ENCODE data around the gene P3H4. TPM values are rescaled to one million over a fixed set of nuclear protein-coding genes. Genes with fewer than 3 reads are reported as not detected.

Gene P3H4
- total and polyA plus RNA-seq, 10 of the 15 experiments (the other 5 are each of a cell fraction or from before 2014, with no cell fraction given) = 0.32 to 1.1 (median 0.64) TPM; not detected in 1

- Histone ChIP-seq H3K27ac (ENCODE audit: control insufficient read depth, insufficient read depth) (no peak overlapping the region), H3K4me3 (no peak overlapping the region), H2AFZ (ENCODE audit: control insufficient read depth, low read depth, low read length) (no peak overlapping the region), H3K27me3 (replicated peaks in 1 of 2; ENCODE audit: control insufficient read depth in 2 of 2, insufficient read depth in 2 of 2, low read length in 1 of 2) (no peaks in the 10 kb centered on the region; a peak in 1 of 4 replicates), H3K4me1 (ENCODE audit: control insufficient read depth, insufficient read depth, low read length) (peaks cover 3% of the 10 kb centered on the region; the same call in 1 of the 2 replicates), H3K36me3 (ENCODE audit: control insufficient read depth in 2 of 2, insufficient read depth in 2 of 2, low read length in 1 of 2) (no peaks in the 10 kb centered on the region), H3K9me3 (replicated peaks; ENCODE audit: control insufficient read depth, insufficient read depth, low read length) (no peaks in the 10 kb centered on the region), H3K4me2 (ENCODE audit: control insufficient read depth, insufficient read depth) (no peak overlapping the region), H4K20me1 (ENCODE audit: control insufficient read depth, insufficient read depth) (no peaks in the 10 kb centered on the region), H3K79me2 (ENCODE audit: control insufficient read depth, insufficient read depth, low read length) (no peaks in the 10 kb centered on the region), H3K9ac (ENCODE audit: control insufficient read depth, insufficient read depth, low read length) (no peak overlapping the region)
- ChIA-PET SMC1A (ENCODE audit: uncharacterized antibody, unreplicated experiment) (no interaction called here), RAD21 (ENCODE audit: unreplicated experiment) (no interaction called here), CTCF (interaction anchor here (1.0 kb wide), 1 partner anchor 69 kb away, joined by 3 read pairs; no protein-coding TSS in a partner anchor), POLR2A (no interaction called here)
- FAIRE-seq = no peak
- TF ChIP-seq ZBTB4 (CRISPR knock-in tag; IDR thresholded peaks at IDR 0.05) (no peak), NR2F1 (conservative IDR thresholded peaks at IDR 0.05) (no peak), RAD51 (IDR thresholded peaks at IDR 0.05) (no peak), BRCA1 (IDR thresholded peaks at IDR 0.05; ENCODE audit: low read depth, low read length) (no peak), SMAD1 (IDR thresholded peaks at IDR 0.05; ENCODE audit: low read depth, partially characterized antibody) (no peak), RFX5 (IDR thresholded peaks at IDR 0.05; ENCODE audit: low read depth, low read length) (no peak), HSF1 (IDR thresholded peaks at IDR 0.05; ENCODE audit: low read depth, low read length) (no peak), NR2C1 (IDR thresholded peaks at IDR 0.05) (no peak)
- no peak for ATAC-seq
- BruUV-seq (replicated peaks) = no TSS peak
- intact Hi-C loops (cut with micrococcal nuclease; ENCODE audit: unreplicated experiment) (no loop called here), in situ Hi-C loops (cut with MboI) (no loop called here)
- 28% methylated on average over 8 of the region's 8 CpGs for WGBS (ENCODE audit: insufficient coverage, insufficient replicate concordance, low lambda C conversion rate, missing lambda C conversion rate)
- DNase-seq (ENCODE audit: low read depth, low spot score) = no peak
Measured at GRCh38 chr17:41806685-41807445, 4.9 kb downstream of the P3H4 start.

Measured in GM12878 (cell line).